ENCODE data around the gene TTC6.

DNA sequence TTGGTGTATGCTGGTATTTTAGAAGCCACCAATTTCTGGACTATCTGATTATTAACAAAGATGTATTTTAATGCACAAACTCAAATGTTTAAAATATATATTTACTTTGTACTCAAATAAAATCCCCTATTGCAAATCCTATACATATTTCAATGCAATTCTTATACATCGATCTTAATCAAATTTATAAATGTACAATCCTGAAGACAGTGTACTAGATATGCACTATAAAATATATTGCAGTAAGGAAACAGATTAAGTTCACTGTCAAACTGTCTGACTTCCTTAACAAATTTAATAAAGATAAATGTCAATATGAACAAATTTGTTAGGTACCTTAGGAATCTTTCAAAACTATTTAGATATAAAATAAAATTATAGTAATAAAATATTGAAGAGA is 44.3 kb upstream of the TTC6 start:
- TF ChIP-seq, protein P1, sequence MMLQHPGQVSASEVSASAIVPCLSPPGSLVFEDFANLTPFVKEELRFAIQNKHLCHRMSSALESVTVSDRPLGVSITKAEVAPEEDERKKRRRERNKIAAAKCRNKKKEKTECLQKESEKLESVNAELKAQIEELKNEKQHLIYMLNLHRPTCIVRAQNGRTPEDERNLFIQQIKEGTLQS (IDR thresholded peaks at IDR 0.05; ENCODE audit: borderline replicate concordance, extremely low read depth, low read depth, low read length) = no peak
- TF ChIP-seq CTCF (IDR thresholded peaks at IDR 0.05 in 2 of 3, conservative IDR thresholded peaks at IDR 0.05 in 1 of 3; ENCODE audit: control insufficient read depth in 2 of 3, extremely low read depth in 1 of 3, insufficient read depth in 1 of 3, low read depth in 3 of 3, low read length in 3 of 3) (no peak), RAD21 (IDR thresholded peaks at IDR 0.05; ENCODE audit: insufficient read depth, low read depth, low read length) (no peak), ZZZ3 (IDR thresholded peaks at IDR 0.05; ENCODE audit: control insufficient read depth, insufficient read length, low read depth) (no peak), KDM1A (IDR thresholded peaks at IDR 0.05; ENCODE audit: borderline replicate concordance) (no peak), SMC3 (IDR thresholded peaks at IDR 0.05; ENCODE audit: borderline replicate concordance, low read length) (no peak), RFX5 (IDR thresholded peaks at IDR 0.05; ENCODE audit: low read depth, low read length) (no peak), SREBF1 (IDR thresholded peaks at IDR 0.05; ENCODE audit: low read length) (no peak)
- TF ChIP-seq, protein P2, sequence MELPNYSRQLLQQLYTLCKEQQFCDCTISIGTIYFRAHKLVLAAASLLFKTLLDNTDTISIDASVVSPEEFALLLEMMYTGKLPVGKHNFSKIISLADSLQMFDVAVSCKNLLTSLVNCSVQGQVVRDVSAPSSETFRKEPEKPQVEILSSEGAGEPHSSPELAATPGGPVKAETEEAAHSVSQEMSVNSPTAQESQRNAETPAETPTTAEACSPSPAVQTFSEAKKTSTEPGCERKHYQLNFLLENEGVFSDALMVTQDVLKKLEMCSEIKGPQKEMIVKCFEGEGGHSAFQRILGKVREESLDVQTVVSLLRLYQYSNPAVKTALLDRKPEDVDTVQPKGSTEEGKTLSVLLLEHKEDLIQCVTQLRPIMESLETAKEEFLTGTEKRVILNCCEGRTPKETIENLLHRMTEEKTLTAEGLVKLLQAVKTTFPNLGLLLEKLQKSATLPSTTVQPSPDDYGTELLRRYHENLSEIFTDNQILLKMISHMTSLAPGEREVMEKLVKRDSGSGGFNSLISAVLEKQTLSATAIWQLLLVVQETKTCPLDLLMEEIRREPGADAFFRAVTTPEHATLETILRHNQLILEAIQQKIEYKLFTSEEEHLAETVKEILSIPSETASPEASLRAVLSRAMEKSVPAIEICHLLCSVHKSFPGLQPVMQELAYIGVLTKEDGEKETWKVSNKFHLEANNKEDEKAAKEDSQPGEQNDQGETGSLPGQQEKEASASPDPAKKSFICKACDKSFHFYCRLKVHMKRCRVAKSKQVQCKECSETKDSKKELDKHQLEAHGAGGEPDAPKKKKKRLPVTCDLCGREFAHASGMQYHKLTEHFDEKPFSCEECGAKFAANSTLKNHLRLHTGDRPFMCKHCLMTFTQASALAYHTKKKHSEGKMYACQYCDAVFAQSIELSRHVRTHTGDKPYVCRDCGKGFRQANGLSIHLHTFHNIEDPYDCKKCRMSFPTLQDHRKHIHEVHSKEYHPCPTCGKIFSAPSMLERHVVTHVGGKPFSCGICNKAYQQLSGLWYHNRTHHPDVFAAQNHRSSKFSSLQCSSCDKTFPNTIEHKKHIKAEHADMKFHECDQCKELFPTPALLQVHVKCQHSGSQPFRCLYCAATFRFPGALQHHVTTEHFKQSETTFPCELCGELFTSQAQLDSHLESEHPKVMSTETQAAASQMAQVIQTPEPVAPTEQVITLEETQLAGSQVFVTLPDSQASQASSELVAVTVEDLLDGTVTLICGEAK (IDR thresholded peaks at IDR 0.05; ENCODE audit: borderline replicate concordance) = no peak

Data from GM12878 (cell line).